LNCAP (cell line): ENCODE measurements around the gene FGF4.

Experiments
- TF ChIP-seq, protein P1 (sequence below): fragments of 450-650 bp; IDR thresholded peaks from 2 replicates; pipeline ENCODE4 v1.5.1; 2017; ENCODE audit warnings: mild to moderate bottlenecking

The FGF4 gene

DNA sequence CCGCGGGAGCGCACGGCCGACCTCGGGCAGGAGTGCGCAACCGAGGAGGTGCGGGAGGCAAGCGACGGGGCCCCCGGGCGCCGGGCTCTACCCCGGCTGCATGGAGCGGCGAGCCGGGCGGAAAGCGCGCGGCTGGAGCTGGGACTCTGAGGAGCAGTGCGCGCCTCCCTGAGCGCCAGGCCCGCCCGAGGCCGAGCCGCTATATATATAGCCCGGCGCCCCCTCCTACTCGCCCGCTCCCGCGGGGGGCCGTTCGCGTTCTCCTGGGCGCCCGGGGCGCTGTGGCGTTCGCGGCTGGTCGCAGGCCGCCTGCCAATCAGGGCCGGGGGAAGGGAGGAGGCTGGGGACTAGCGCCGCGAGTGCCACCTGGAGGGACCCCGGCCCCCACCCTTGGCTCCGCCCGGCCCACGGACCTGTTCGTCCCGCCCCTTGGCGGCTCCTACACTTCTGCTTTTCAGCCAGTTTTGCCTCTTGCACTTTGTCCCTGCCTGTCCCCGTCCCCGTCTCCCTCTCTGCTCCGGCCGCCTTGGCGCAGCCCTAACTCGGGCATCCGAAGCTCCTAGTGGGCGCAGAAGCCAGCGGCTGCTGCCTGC, at the start of gene FGF4:
TSS of gene FGF4 (minus strand) at position 179 of the 593 bp plus-strand sequence. CDS start 257 bp downstream, outside the sequence.
- TF ChIP-seq, protein P1, sequence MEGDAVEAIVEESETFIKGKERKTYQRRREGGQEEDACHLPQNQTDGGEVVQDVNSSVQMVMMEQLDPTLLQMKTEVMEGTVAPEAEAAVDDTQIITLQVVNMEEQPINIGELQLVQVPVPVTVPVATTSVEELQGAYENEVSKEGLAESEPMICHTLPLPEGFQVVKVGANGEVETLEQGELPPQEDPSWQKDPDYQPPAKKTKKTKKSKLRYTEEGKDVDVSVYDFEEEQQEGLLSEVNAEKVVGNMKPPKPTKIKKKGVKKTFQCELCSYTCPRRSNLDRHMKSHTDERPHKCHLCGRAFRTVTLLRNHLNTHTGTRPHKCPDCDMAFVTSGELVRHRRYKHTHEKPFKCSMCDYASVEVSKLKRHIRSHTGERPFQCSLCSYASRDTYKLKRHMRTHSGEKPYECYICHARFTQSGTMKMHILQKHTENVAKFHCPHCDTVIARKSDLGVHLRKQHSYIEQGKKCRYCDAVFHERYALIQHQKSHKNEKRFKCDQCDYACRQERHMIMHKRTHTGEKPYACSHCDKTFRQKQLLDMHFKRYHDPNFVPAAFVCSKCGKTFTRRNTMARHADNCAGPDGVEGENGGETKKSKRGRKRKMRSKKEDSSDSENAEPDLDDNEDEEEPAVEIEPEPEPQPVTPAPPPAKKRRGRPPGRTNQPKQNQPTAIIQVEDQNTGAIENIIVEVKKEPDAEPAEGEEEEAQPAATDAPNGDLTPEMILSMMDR, result no peak

DNA sequence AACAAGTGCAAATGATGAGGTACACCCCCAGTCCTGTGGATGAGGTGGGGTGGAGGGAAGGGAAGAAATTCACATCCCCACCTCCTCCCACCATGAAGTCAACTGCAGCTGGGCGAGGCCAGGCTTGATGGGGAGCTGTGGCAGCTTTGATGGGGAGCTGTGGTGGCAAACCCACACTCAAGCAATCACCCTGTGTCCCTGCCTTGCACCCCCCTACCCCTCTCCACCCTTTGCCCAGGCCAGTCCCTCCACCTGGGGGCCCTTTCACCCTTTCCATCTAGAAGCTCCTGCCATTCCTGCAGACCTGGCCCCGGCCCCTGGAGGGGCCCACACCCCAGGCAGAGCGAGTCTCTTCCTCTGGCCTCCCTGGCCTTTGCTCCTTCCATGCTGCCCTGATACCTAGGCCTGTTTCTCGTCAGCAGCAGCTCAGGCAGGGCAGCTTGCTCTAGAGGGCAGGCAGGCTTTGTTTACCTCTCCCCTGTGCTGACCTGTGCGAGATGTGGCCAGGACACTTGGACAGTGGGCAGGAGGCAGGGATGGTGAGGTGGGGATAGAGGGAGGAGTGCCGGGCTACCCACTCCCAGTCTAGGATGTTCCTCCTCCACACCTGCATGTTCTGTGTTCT, 48.6 kb upstream of the FGF4 start:
- TF ChIP-seq, protein P1, result no peak

GRCh38 chr11:69822676-69823494, 47.7 kb upstream of the FGF4 start:
- TF ChIP-seq, protein P1, result no peak

DNA sequence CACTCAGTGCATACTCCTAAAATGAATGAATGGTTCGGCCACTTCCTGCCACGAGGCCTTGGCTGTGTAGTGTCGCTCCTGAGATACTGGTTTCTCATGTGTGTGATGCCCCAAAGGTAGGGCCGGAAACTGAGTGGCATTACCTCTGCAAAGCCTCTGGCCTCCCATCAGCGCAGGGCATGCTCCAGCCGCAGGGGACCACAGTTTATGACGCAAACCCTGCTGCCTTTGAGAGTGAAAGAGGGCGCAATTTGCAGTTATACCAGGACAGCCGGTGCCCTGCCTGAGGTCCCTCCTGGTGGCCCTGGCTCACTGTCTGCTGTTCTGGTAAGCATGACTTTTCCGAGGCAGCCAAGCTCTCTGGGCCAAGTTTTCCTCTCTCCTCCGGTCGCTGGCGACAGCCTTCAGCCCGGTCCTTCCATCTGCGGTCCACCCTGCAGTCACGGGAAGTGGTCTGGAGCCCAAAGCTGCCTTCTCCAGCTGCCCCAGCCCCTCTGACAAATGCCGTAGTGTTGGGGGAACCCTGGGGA, 46.4 kb upstream of the FGF4 start:
- TF ChIP-seq, protein P1, result no peak

- TF ChIP-seq, protein P1, result no peak
These were observed 45.3 kb upstream of the FGF4 start for GRCh38 chr11:69820441-69820840.

DNA sequence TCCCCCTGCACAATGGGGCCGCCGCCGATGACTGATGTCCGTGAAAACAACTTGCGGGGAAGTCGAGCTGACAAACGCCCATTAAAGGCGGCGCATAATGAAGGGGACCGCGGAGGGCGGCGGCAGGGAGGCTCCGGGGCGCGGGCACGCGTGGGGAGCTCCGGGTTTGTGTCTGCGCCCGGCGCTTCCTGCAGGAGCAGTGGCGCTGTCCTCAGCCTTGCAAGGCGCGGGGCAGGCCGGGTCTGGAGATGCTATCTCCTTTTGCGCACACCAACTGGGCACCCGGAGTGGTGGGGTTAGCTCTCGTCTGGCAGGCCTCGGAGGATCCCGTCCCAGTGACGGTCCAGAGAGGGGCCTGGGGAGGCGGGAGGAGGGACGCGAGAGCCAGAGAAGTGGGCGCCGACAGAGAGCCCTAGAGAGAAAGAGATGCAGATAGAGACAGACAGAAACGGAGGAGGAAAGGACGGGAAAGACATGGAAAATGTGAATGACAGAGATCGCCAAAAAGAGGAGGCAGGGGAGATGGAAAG, 44.5 kb upstream of the FGF4 start:
- TF ChIP-seq, protein P1, result no peak
